Cardiac muscle cell (in vitro differentiated cells and primary cell): ENCODE measurements around the gene C1QTNF9. TPM values are rescaled to one million over a fixed set of nuclear protein-coding genes. Genes with fewer than 3 reads are reported as not detected.

Experiments used
- DNase-seq, 2 donors: peaks; one replicate each; pipeline versions ENCODE4 v3.0.0 to v3.0.0-alpha.2; 2010 to 2017; ENCODE audit warnings: low read depth in 1 of 2, low spot score in 1 of 2
- H3K27ac ChIP-seq: fragments of 200-600 bp; sonication (generic); 2 replicates; pipeline ENCODE4 v1.5.1; 2016
- H3K27me3 ChIP-seq: fragments of 200-600 bp; sonication (generic); 2 replicates; pipeline ENCODE4 v1.6.0; 2016; ENCODE audit warnings: control low read depth
- H3K36me3 ChIP-seq: fragments of 200-600 bp; sonication (generic); 2 replicates; pipeline ENCODE4 v1.5.1; 2016; ENCODE audit warnings: control low read depth
- H3K4me1 ChIP-seq: fragments of 200-600 bp; sonication (generic); 2 replicates; pipeline ENCODE4 v1.8.1; 2017; ENCODE audit warnings: low read depth, mild to moderate bottlenecking, mixed run types
- H3K4me3 ChIP-seq: fragments of 200-600 bp; sonication (generic); 2 replicates; pipeline ENCODE4 v1.5.1; 2016; ENCODE audit warnings: mild to moderate bottlenecking
- H3K9me3 ChIP-seq: fragments of 200-600 bp; sonication (generic); 2 replicates; pipeline ENCODE4 v1.5.1; 2017; ENCODE audit warnings: low read depth, mild to moderate bottlenecking, control low read depth
- CTCF ChIP-seq: IDR thresholded peaks from 2 replicates; pipeline ENCODE4 v1.5.1; 2012; ENCODE audit warnings: low read depth, mild to moderate bottlenecking, low read length
- polyA plus RNA-seq: library from polyadenylated mRNA; unstranded; fragments of >200 nt; fragmentation: Nextera tagmentation; extraction: Ambion mirVana; gene quantifications from 2 replicates; pipeline ENCODE4 v1.2.1, GENCODE V29; 2016
- total RNA-seq: library from RNA; depleted of rRNA; stranded (reverse); fragments of >200 nt; gene quantifications from 2 replicates; pipeline ENCODE4 v1.2.3, GENCODE V29; 2016

C1QTNF9 gene
- total and polyA plus RNA-seq, 2 experiments from 2014 or later: 0.12 TPM; not detected in 1

GRCh38 chr13:24301911-24302310, 7.5 kb upstream of the C1QTNF9 start:
- H3K4me1 ChIP-seq: no peaks in the 10 kb centered on the region
- H3K36me3 ChIP-seq: no peaks in the 10 kb centered on the region
- H3K27ac ChIP-seq: no peak overlapping the region
- H3K4me3 ChIP-seq: no peak overlapping the region
- H3K9me3 ChIP-seq: no peaks in the 10 kb centered on the region
- no peak for DNase-seq
- TF ChIP-seq CTCF: no peak
- H3K27me3 ChIP-seq: no peaks in the 10 kb centered on the region

GRCh38 chr13:24304620-24305019, 4.8 kb upstream of the C1QTNF9 start:
- H3K36me3 ChIP-seq: no peaks in the 10 kb centered on the region
- DNase-seq: no peak

GRCh38 chr13:24306632-24307031, 2.7 kb upstream of the C1QTNF9 start:
- Histone ChIP-seq H3K4me1 (no peaks in the 10 kb centered on the region), H3K36me3 (no peaks in the 10 kb centered on the region), H3K9me3 (no peaks in the 10 kb centered on the region), H3K4me3 (no peak overlapping the region), H3K27me3 (no peaks in the 10 kb centered on the region), H3K27ac (no peak overlapping the region)
- no peak for TF ChIP-seq CTCF
- peak in 1 of 2 donors; percentile 14 for DNase-seq

More at GRCh38 chr13:24304620-24305019, 4.8 kb upstream of the C1QTNF9 start:
- no peaks in the 10 kb centered on the region for H3K27me3 ChIP-seq
- H3K4me3 ChIP-seq: no peak overlapping the region
- no peaks in the 10 kb centered on the region for H3K4me1 ChIP-seq
- no peak for TF ChIP-seq CTCF
- no peaks in the 10 kb centered on the region for H3K9me3 ChIP-seq
- no peak overlapping the region for H3K27ac ChIP-seq

GRCh38 chr13:24307211-24308067, 1.9 kb upstream of the C1QTNF9 start:
- TF ChIP-seq CTCF: no peak
- Histone ChIP-seq H3K4me3 (no peak overlapping the region), H3K36me3 (no peaks in the 10 kb centered on the region), H3K27ac (no peak overlapping the region), H3K4me1 (no peaks in the 10 kb centered on the region), H3K9me3 (no peaks in the 10 kb centered on the region), H3K27me3 (no peaks in the 10 kb centered on the region)
- peak in 1 of 2 donors; percentile 3 for DNase-seq

GRCh38 chr13:24308068-24308445, 1.3 kb upstream of the C1QTNF9 start:
- H3K27ac ChIP-seq: no peak overlapping the region
- no peaks in the 10 kb centered on the region for H3K4me1 ChIP-seq

More at GRCh38 chr13:24308068-24308445, 1.3 kb upstream of the C1QTNF9 start:
- no peaks in the 10 kb centered on the region for H3K27me3 ChIP-seq
- no peak for DNase-seq
- H3K9me3 ChIP-seq: no peaks in the 10 kb centered on the region
- H3K36me3 ChIP-seq: no peaks in the 10 kb centered on the region
- TF ChIP-seq CTCF: no peak
- H3K4me3 ChIP-seq: no peak overlapping the region
